HepG2 (cell line): ENCODE results near the gene PPIL3. TPM values are rescaled to one million over a fixed set of nuclear protein-coding genes. Genes with fewer than 3 reads are reported as not detected.
A peak's percentile ranks its signal among the peaks of the same experiment; 100 is the strongest.

Experiments
- ADNP ChIP-seq: sonication (generic); formaldehyde crosslinking; IDR thresholded peaks from 2 replicates; pipeline ENCODE4 v1.4.0; 2020; ENCODE audit warnings: missing genetic modification reagents
- CBX1 ChIP-seq: IDR thresholded peaks from one replicate; pipeline ENCODE4 v1.6.1; 2016; ENCODE audit warnings: antibody characterized with exemption, low read depth
- HHEX ChIP-seq: IDR thresholded peaks from 2 replicates; pipeline ENCODE4 v1.6.1; 2016; ENCODE audit warnings: control low read depth
- HNF4G ChIP-seq, 2 experiments: sonication (generic) in 1 of 2; formaldehyde crosslinking in 1 of 2; IDR thresholded peaks; 2 replicates each; pipeline versions ENCODE4 v1.4.0 to v1.6.1; 2011 to 2020; ENCODE audit warnings: borderline replicate concordance in 2 of 2, low read depth in 2 of 2, mild to moderate bottlenecking in 2 of 2, low read length in 1 of 2, missing genetic modification reagents in 1 of 2, moderate library complexity in 1 of 2
- NCOA5 ChIP-seq: sonication (generic); formaldehyde crosslinking; IDR thresholded peaks from 2 replicates; pipeline ENCODE4 v1.4.0; 2020; ENCODE audit warnings: missing genetic modification reagents
- PAX8 ChIP-seq: sonication (generic); formaldehyde crosslinking; IDR thresholded peaks from 2 replicates; pipeline ENCODE4 v1.8.0; 2022; ENCODE audit warnings: mild to moderate bottlenecking, missing genetic modification reagents, borderline replicate concordance
- PITX1 ChIP-seq: sonication (generic); formaldehyde crosslinking; IDR thresholded peaks from 2 replicates; pipeline ENCODE4 v1.5.1; 2020; ENCODE audit warnings: mild to moderate bottlenecking, missing genetic modification reagents
- POLR2AphosphoS2 ChIP-seq: IDR thresholded peaks from 2 replicates; pipeline ENCODE4 v1.6.1; 2011; ENCODE audit warnings: low read depth, low read length, improper control_type of control experiment
- TAF15 ChIP-seq: fragments of 200-400 bp; formaldehyde crosslinking; IDR thresholded peaks from one replicate; pipeline ENCODE4 v1.6.1; 2018; ENCODE audit warnings: mild to moderate bottlenecking, low read depth, low read length; ENCODE audit not compliant: poor library complexity, severe bottlenecking
- TCF7L2 ChIP-seq: IDR thresholded peaks from 2 replicates; pipeline ENCODE4 v1.6.1; 2011; ENCODE audit warnings: mild to moderate bottlenecking, low read depth, low read length, moderate library complexity
- THYN1 ChIP-seq: sonication (generic); formaldehyde crosslinking; IDR thresholded peaks from 2 replicates; pipeline ENCODE4 v1.8.1; 2023; ENCODE audit warnings: low read depth, mild to moderate bottlenecking, moderate library complexity, missing genetic modification reagents, borderline replicate concordance
- ZFP37 ChIP-seq: sonication (generic); formaldehyde crosslinking; IDR thresholded peaks from 2 replicates; pipeline ENCODE4 v1.4.0; 2020; ENCODE audit warnings: missing genetic modification reagents, borderline replicate concordance
- ZKSCAN5 ChIP-seq: sonication (generic); formaldehyde crosslinking; IDR thresholded peaks from 2 replicates; pipeline ENCODE4 v1.5.1; 2020; ENCODE audit warnings: mild to moderate bottlenecking, missing genetic modification reagents
- ZNF17 ChIP-seq: sonication (generic); formaldehyde crosslinking; IDR thresholded peaks from 2 replicates; pipeline ENCODE4 v1.5.0; 2020; ENCODE audit warnings: mild to moderate bottlenecking, missing genetic modification reagents
- ZNF543 ChIP-seq: sonication (generic); formaldehyde crosslinking; IDR thresholded peaks from 2 replicates; pipeline ENCODE4 v1.4.0; 2020; ENCODE audit warnings: mild to moderate bottlenecking, missing genetic modification reagents
- ZNF816 ChIP-seq: sonication (generic); formaldehyde crosslinking; IDR thresholded peaks from 2 replicates; pipeline ENCODE4 v1.8.0; 2022; ENCODE audit warnings: missing genetic modification reagents, mild to moderate bottlenecking, borderline replicate concordance
- polyA plus RNA-seq, 8 experiments: library from polyadenylated mRNA; depleted of rRNA in 3 of 8; stranded (reverse) in 7 of 8; unstranded in 1 of 8; fragments of >200 nt; fragmentation: Illumina TruSeq in 4 of 8; extraction: Trizol in 4 of 8; gene quantifications; 2 replicates each; pipeline versions ENCODE4 v1.2.1 to v1.2.3, GENCODE V29; 2011 to 2016; ENCODE audit warnings: low read depth in 4 of 8, missing spikeins in 1 of 8, mixed read lengths in 1 of 8; ENCODE audit not compliant: insufficient read depth in 1 of 8
- total RNA-seq, 5 experiments: library from RNA; depleted of rRNA; stranded (reverse); fragments of >200 nt; fragmentation: Illumina TruSeq; extraction: Trizol; gene quantifications; 2 replicates each; pipeline ENCODE4 v1.2.3, GENCODE V29; 2016; ENCODE audit warnings: low read depth in 1 of 5
- TF ChIP-seq, protein P1 (sequence below): sonication (generic); formaldehyde crosslinking; IDR thresholded peaks from 2 replicates; pipeline ENCODE4 v1.5.0; 2020; ENCODE audit warnings: mild to moderate bottlenecking, missing genetic modification reagents, moderate library complexity
- TF ChIP-seq, protein P2 (sequence below): sonication (generic); formaldehyde crosslinking; IDR thresholded peaks from 2 replicates; pipeline ENCODE4 v1.4.0; 2020; ENCODE audit warnings: missing genetic modification reagents, borderline replicate concordance
- TF ChIP-seq, protein P3 (sequence below): sonication (generic); formaldehyde crosslinking; IDR thresholded peaks from 2 replicates; pipeline ENCODE4 v1.5.0; 2020; ENCODE audit warnings: missing genetic modification reagents
- TF ChIP-seq, protein P4 (sequence below): IDR thresholded peaks from 2 replicates; pipeline ENCODE4 v1.6.1; 2012; ENCODE audit warnings: inconsistent platforms

PPIL3 gene
- total and polyA plus RNA-seq, 2 of the 13 experiments (the other 11 are each of a cell fraction or from before 2014, with no cell fraction given): 98.7 to 107 TPM

DNA sequence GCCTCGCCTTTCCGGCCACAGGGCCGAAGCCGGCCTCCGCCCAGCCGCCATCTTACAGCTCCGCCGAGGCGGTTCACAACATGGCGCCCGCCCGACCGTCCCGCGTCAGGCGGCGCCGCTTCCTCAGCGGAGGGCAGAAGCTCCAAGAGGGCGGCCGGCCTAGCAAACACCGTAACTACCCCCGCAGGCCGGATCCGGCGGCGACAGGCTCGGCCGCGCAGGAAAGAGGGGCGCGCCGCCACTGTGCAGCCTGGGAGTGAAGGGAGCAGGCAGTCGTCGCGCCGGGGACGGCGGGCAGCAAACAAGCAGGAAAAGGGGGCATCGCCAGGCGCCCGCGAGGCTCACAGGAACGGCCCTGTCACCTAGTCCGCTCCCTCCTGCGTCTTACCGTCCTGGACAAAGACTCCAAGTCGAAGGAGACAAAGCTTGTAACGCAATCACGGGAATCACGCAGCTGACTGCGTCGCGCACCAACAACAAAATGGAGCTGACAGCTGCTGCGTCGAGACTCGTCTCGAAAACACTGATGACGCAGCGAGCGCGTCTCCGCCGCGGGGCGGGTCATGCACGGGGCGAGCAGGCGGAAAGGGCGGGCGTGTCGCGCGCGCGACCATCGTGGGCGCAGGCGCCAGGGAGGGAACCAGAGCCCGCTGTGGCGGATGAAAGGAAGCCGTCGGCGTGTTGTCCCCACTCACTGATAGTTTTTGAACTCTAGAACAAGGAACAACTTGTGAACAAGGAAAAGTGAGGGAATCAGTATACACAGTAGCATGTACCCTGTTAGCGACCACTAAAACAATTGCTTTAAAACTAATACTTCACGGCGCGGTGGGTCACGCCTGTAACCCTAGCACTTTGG, 24.5 kb downstream of the PPIL3 start, which contains the start of gene CLK1 (continued):
- TF ChIP-seq ZFP37 (peak; percentile 95), ZNF816 (CRISPR knock-in tag) (peak; percentile 51; the same call in 1 of the 2 replicates), PITX1 (peak; percentile 9; the same call in 1 of the 2 replicates), TCF7L2 (no peak), THYN1 (no peak), NCOA5 (CRISPR knock-in tag) (peak; percentile 89; the same call in 1 of the 2 replicates), POLR2AphosphoS2 (peak; percentile 99), ZNF543 (CRISPR knock-in tag) (peak; percentile 97), ZKSCAN5 (CRISPR knock-in tag) (no peak), HHEX (CRISPR knock-in tag) (no peak), TAF15 (peak; percentile 58), ZNF17 (no peak), CBX1 (peak; percentile 93), PAX8 (CRISPR knock-in tag) (peak; percentile 88; the same call in 1 of the 2 replicates), ADNP (CRISPR knock-in tag) (no peak), HNF4G (IDR thresholded peaks at IDR 0.05; ENCODE audit: borderline replicate concordance, low read depth, low read length) (no peak), HNF4G (CRISPR knock-in tag; IDR thresholded peaks at IDR 0.05; ENCODE audit: borderline replicate concordance, low read depth) (peak; percentile 69; the same call in 1 of the 2 replicates)
- TF ChIP-seq, protein P1, sequence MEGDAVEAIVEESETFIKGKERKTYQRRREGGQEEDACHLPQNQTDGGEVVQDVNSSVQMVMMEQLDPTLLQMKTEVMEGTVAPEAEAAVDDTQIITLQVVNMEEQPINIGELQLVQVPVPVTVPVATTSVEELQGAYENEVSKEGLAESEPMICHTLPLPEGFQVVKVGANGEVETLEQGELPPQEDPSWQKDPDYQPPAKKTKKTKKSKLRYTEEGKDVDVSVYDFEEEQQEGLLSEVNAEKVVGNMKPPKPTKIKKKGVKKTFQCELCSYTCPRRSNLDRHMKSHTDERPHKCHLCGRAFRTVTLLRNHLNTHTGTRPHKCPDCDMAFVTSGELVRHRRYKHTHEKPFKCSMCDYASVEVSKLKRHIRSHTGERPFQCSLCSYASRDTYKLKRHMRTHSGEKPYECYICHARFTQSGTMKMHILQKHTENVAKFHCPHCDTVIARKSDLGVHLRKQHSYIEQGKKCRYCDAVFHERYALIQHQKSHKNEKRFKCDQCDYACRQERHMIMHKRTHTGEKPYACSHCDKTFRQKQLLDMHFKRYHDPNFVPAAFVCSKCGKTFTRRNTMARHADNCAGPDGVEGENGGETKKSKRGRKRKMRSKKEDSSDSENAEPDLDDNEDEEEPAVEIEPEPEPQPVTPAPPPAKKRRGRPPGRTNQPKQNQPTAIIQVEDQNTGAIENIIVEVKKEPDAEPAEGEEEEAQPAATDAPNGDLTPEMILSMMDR (CRISPR knock-in tag): no peak; the same call in 1 of the 2 replicates
- TF ChIP-seq, protein P2, sequence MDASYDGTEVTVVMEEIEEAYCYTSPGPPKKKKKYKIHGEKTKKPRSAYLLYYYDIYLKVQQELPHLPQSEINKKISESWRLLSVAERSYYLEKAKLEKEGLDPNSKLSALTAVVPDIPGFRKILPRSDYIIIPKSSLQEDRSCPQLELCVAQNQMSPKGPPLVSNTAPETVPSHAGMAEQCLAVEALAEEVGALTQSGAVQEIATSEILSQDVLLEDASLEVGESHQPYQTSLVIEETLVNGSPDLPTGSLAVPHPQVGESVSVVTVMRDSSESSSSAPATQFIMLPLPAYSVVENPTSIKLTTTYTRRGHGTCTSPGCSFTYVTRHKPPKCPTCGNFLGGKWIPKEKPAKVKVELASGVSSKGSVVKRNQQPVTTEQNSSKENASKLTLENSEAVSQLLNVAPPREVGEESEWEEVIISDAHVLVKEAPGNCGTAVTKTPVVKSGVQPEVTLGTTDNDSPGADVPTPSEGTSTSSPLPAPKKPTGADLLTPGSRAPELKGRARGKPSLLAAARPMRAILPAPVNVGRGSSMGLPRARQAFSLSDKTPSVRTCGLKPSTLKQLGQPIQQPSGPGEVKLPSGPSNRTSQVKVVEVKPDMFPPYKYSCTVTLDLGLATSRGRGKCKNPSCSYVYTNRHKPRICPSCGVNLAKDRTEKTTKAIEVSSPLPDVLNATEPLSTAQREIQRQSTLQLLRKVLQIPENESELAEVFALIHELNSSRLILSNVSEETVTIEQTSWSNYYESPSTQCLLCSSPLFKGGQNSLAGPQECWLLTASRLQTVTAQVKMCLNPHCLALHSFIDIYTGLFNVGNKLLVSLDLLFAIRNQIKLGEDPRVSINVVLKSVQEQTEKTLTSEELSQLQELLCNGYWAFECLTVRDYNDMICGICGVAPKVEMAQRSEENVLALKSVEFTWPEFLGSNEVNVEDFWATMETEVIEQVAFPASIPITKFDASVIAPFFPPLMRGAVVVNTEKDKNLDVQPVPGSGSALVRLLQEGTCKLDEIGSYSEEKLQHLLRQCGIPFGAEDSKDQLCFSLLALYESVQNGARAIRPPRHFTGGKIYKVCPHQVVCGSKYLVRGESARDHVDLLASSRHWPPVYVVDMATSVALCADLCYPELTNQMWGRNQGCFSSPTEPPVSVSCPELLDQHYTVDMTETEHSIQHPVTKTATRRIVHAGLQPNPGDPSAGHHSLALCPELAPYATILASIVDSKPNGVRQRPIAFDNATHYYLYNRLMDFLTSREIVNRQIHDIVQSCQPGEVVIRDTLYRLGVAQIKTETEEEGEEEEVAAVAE (CRISPR knock-in tag): peak; percentile 89; the same call in 1 of the 2 replicates
- TF ChIP-seq, protein P3, sequence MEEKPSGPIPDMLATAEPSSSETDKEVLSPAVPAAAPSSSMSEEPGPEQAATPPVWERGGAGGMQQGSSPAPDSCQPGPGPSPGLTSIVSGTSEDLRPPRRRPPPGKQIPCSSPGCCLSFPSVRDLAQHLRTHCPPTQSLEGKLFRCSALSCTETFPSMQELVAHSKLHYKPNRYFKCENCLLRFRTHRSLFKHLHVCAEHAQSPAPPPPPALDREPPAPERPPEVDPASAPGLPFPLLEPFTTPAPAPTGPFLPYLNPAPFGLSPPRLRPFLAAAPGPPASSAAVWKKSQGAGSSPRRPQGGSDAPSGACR (CRISPR knock-in tag): peak; percentile 90; the same call in 1 of the 2 replicates
- TF ChIP-seq, protein P4, sequence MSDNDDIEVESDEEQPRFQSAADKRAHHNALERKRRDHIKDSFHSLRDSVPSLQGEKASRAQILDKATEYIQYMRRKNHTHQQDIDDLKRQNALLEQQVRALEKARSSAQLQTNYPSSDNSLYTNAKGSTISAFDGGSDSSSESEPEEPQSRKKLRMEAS: peak; percentile 88
